NB4 (cell line): ENCODE measurements around the gene GRIN2B.
A peak's percentile ranks its signal among the peaks of the same experiment; 100 is the strongest.

Experiments used
- DNase-seq: peaks from one replicate; pipeline ENCODE4 v3.0.0; 2010; ENCODE audit warnings: low read depth
- H3K4me3 ChIP-seq: one replicate; pipeline ENCODE4 v1.5.1; 2011; ENCODE audit warnings: mild to moderate bottlenecking, low read depth, low read length, moderate library complexity
- MYC ChIP-seq: IDR thresholded peaks from 2 replicates; pipeline ENCODE4 v1.6.1; 2011; ENCODE audit warnings: low read depth, low read length
- POLR2A ChIP-seq: IDR thresholded peaks from 2 replicates; pipeline ENCODE4 v1.6.1; 2011; ENCODE audit warnings: mild to moderate bottlenecking; ENCODE audit not compliant: insufficient read length; ENCODE audit errors: extremely low read depth
- TF ChIP-seq, protein P1 (sequence below): IDR thresholded peaks from one replicate; pipeline ENCODE4 v1.5.1; 2012; ENCODE audit warnings: low read depth, low read length
- TF ChIP-seq, protein P2 (sequence below): IDR thresholded peaks from 2 replicates; pipeline ENCODE4 v1.6.1; 2011; ENCODE audit warnings: low read depth, low read length

The GRIN2B gene

DNA sequence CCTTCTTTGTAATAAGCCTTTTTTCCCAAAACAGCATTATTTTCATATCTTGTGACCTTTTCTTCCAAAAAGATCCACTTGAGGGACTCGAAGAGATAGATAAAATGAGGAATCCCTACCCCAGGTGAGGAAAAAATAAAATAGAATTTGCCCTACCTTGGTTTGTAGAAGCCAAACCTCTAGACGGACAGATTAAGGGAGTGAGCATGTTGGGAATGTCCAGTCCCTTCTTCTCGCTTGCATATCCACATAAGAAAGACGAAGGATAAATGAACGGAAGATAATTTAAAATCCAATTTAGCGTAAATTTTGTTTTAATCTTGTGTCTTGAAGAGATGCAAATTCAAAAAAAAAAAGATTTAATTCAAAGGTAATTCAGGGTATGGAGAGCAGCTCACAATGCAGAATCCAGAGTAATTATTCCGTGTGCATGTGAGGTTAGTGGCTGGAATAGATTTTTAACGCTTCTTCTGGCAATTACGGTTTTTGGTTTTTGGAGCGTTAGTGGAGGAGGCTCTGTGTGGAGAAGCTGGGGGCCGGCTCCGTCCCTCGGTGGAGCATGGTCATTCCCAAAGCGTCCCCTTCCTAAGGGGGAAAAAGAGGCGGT, 1.5 kb downstream of the GRIN2B start:
- no peak overlapping the region for H3K4me3 ChIP-seq
- TF ChIP-seq, protein P1, sequence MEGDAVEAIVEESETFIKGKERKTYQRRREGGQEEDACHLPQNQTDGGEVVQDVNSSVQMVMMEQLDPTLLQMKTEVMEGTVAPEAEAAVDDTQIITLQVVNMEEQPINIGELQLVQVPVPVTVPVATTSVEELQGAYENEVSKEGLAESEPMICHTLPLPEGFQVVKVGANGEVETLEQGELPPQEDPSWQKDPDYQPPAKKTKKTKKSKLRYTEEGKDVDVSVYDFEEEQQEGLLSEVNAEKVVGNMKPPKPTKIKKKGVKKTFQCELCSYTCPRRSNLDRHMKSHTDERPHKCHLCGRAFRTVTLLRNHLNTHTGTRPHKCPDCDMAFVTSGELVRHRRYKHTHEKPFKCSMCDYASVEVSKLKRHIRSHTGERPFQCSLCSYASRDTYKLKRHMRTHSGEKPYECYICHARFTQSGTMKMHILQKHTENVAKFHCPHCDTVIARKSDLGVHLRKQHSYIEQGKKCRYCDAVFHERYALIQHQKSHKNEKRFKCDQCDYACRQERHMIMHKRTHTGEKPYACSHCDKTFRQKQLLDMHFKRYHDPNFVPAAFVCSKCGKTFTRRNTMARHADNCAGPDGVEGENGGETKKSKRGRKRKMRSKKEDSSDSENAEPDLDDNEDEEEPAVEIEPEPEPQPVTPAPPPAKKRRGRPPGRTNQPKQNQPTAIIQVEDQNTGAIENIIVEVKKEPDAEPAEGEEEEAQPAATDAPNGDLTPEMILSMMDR, result no peak
- TF ChIP-seq MYC, result no peak
- TF ChIP-seq, protein P2, sequence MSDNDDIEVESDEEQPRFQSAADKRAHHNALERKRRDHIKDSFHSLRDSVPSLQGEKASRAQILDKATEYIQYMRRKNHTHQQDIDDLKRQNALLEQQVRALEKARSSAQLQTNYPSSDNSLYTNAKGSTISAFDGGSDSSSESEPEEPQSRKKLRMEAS, result no peak
- TF ChIP-seq POLR2A, result no peak
- no peak for DNase-seq

DNA sequence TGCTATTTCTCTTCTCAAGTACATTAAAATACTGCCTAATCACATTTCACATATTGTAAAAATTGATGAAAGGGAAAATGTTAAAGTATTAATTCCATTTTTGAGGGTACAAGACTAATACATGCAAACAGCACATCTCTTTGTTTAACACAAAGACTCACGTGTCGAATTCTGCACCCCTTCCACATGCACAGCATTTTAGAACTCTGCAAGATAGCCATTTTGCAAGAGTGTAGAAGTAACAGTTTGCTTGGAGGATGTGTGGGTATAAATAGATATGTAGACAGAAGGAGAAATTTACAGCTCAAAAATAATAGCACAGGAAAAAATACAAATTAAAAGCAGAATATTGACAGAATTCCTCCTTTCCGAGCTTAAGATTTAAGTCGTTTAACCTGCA, 2.5 kb downstream of the GRIN2B start:
- no peak for TF ChIP-seq MYC
- TF ChIP-seq POLR2A, result no peak
- TF ChIP-seq, protein P2, result no peak
- TF ChIP-seq, protein P1, result no peak
- no peak overlapping the region for H3K4me3 ChIP-seq
- DNase-seq, result no peak

DNA sequence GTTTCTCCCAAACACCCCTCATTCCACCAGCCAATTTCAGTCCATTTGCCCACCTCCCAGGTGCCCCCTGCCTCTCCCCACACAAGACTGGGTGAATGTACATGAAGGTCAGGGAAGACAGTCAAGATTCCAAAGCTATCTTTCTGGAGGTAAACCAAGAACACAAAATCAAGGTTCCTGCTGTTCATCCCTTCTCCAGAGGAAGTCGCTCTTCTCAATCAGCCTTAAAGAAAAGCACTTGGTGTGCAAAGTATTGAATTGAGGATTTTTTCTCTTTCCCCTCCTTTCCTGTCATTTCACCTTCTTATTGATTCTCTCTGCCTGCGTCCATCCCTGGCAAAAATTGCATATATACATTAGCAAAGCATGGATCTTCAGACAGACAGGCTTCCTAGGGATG, 4.5 kb downstream of the GRIN2B start:
- no peak for DNase-seq
- TF ChIP-seq POLR2A (no peak), MYC (no peak)
- TF ChIP-seq, protein P2, result no peak
- TF ChIP-seq, protein P1, result peak; percentile 14
- H3K4me3 ChIP-seq, result no peak overlapping the region

DNA sequence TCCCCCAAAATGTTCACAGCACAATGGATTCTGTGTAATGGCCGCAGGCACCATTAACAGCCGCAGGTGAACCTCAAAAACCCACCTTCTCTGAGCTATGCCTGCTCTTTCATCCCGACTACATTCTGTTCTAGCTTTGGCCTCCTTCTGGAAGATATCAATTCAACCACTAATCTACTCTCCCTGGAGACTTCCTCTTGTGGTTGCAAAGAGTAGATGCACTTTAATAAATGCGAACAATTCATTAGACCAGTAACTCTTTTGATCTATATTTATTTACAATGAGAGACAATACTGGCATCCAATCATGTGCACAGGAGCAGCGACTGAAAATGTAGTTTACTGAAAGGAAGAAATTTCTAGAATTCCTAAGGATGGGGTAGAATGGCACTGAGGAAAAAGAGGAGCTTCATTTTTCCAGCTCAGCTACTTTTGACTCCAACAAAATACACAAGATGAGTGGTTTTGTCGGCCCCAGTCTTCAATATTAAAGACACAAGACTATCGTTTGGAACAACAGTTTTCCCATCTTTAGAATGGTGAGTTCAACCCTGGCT, 5.3 kb downstream of the GRIN2B start:
- DNase-seq, result no peak
- H3K4me3 ChIP-seq, result no peak overlapping the region
- no peak for TF ChIP-seq POLR2A
- no peak for TF ChIP-seq MYC
- TF ChIP-seq, protein P2, result no peak
- TF ChIP-seq, protein P1, result no peak

DNA sequence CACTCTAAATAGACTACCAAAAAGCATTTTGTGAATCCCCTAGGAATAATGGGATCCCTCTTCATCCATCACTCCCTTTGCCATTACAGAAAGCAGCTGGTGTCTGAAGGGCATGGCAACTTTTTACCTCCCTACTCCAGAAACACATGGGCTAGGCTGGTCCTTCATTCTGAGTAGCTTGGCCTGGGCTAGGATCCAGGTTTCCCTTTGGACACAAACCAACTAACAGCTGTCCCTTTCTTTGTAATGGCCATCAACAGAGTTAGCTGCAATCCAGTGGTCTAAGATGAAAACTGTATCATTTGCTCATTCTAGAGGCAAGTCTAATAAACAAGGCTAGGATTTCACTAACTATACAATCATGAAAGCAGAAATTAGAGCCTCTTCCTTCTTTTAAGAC, 7.4 kb downstream of the GRIN2B start:
- H3K4me3 ChIP-seq, result no peak overlapping the region
- DNase-seq, result no peak

More for the DNA sequence above, 7.4 kb downstream of the GRIN2B start:
- no peak for TF ChIP-seq POLR2A
- TF ChIP-seq, protein P1, result no peak
- TF ChIP-seq, protein P2, result no peak
- TF ChIP-seq MYC, result no peak
